GM06990 (cell line): Measurements from ENCODE around the gene RBM47.

Experiments
- DNase-seq: peaks from one replicate; pipeline ENCODE4 v3.0.0-alpha.2; 2011; ENCODE audit not compliant: insufficient read length; ENCODE audit errors: extremely low read depth
- H3K27me3 ChIP-seq: replicated peaks from 2 replicates; pipeline ENCODE4 v1.6.0; 2011; ENCODE audit warnings: low read length; ENCODE audit not compliant: control insufficient read depth, insufficient read depth
- H3K36me3 ChIP-seq: 2 replicates; pipeline ENCODE4 v1.5.1; 2011; ENCODE audit warnings: low read length; ENCODE audit not compliant: control insufficient read depth, insufficient read depth
- H3K4me3 ChIP-seq: replicated peaks from 2 replicates; pipeline ENCODE4 v1.5.1; 2011; ENCODE audit warnings: low read depth, mild to moderate bottlenecking, control low read depth, low read length
- CTCF ChIP-seq: IDR thresholded peaks from 2 replicates; pipeline ENCODE4 v1.5.1; 2011; ENCODE audit warnings: low read length, control low read depth, mild to moderate bottlenecking, inconsistent platforms; ENCODE audit not compliant: insufficient read depth, poor library complexity, severe bottlenecking

Gene RBM47

GRCh38 chr4:40486534-40486933 lies 143.1 kb downstream of the RBM47 start:
- DNase-seq: no peak
- Histone ChIP-seq H3K4me3 (no peak overlapping the region), H3K36me3 (no peaks in the 10 kb centered on the region; the same call in 1 of the 2 replicates), H3K27me3 (no peaks in the 10 kb centered on the region)
- TF ChIP-seq CTCF: no peak

- no peak overlapping the region for H3K4me3 ChIP-seq
- no peak for DNase-seq
- H3K27me3 ChIP-seq: no peaks in the 10 kb centered on the region
- H3K36me3 ChIP-seq: no peaks in the 10 kb centered on the region; the same call in 1 of the 2 replicates
- TF ChIP-seq CTCF: no peak
Observed at GRCh38 chr4:40484346-40485090, 145.1 kb downstream of the RBM47 start.

- Histone ChIP-seq H3K4me3 (no peak overlapping the region), H3K27me3 (no peaks in the 10 kb centered on the region), H3K36me3 (no peaks in the 10 kb centered on the region; the same call in 1 of the 2 replicates)
- no peak for TF ChIP-seq CTCF
- no peak for DNase-seq
Observed at GRCh38 chr4:40482985-40483647, 146.5 kb downstream of the RBM47 start.

GRCh38 chr4:40481977-40482376 lies 147.7 kb downstream of the RBM47 start:
- Histone ChIP-seq H3K36me3 (no peaks in the 10 kb centered on the region; the same call in 1 of the 2 replicates), H3K27me3 (no peaks in the 10 kb centered on the region), H3K4me3 (no peak overlapping the region)
- no peak for TF ChIP-seq CTCF
- DNase-seq: no peak

- Histone ChIP-seq H3K36me3 (no peaks in the 10 kb centered on the region; the same call in 1 of the 2 replicates), H3K27me3 (no peaks in the 10 kb centered on the region), H3K4me3 (no peak overlapping the region)
- no peak for TF ChIP-seq CTCF
- no peak for DNase-seq
Observed at GRCh38 chr4:40480291-40480690, 149.4 kb downstream of the RBM47 start.
